Motor neuron (in vitro differentiated cells): ENCODE measurements around the gene POLN. TPM values are rescaled to one million over a fixed set of nuclear protein-coding genes. Genes with fewer than 3 reads are reported as not detected.

Experiments
- ATAC-seq, 8 experiments: fragments of 200-7000 bp; cut with Tn5 transposase; replicated peaks in 6 of 8; 2 replicates each; pipeline ENCODE4 v1.8.0; 2021; ENCODE audit warnings: mild to moderate bottlenecking in 8 of 8, moderate library complexity in 8 of 8
- H3K27ac ChIP-seq, 2 donors: fragments of 250-450 bp; sonication (Bioruptor Pico); 2 replicates each; pipeline ENCODE4 v1.9.0; 2021; ENCODE audit warnings: antibody characterized with exemption in 2 of 2, mild to moderate bottlenecking in 2 of 2, moderate library complexity in 1 of 2
- H3K4me1 ChIP-seq, 2 donors: fragments of 250-450 bp; sonication (Bioruptor Pico); replicated peaks in 1 of 2; 2 replicates each; pipeline ENCODE4 v1.6.1; 2021; ENCODE audit warnings: antibody characterized with exemption in 2 of 2, mild to moderate bottlenecking in 2 of 2, moderate library complexity in 1 of 2
- H3K4me3 ChIP-seq, 5 donors: fragments of 250-450 bp; sonication (Bioruptor Pico); 2 replicates each; pipeline ENCODE4 v1.9.0; 2021; ENCODE audit warnings: antibody characterized with exemption in 5 of 5, mild to moderate bottlenecking in 5 of 5, moderate library complexity in 4 of 5
- WGBS, 10 experiments: fragments of 450-650 bp; shearing (Covaris generic); methylation state at CpG; one replicate each; pipeline ENCODE4 v1.0.0; 2022; 5-methylcytosine and 5-hydroxymethylcytosine counted together
- in situ Hi-C, 9 experiments: fragments of 400-800 bp; cut with MboI; loops; one replicate each; pipeline ENCODE4 v1.15.0; 2021; ENCODE audit warnings: low sequenced_read_pairs in 9 of 9, low pct_unique_long_range_greater_than_20kb in 2 of 9; ENCODE audit not compliant: unreplicated experiment in 9 of 9
- total RNA-seq, 8 experiments: library from RNA; unstranded; fragments of 300-600 nt; gene quantifications; 2 replicates each; pipeline versions ENCODE4 v1.2.3 to v1.2.4, GENCODE V29; 2022

The POLN gene
- total RNA-seq, 8 experiments from 2014 or later: 0.81 to 5.3 (median 2.7) TPM

DNA sequence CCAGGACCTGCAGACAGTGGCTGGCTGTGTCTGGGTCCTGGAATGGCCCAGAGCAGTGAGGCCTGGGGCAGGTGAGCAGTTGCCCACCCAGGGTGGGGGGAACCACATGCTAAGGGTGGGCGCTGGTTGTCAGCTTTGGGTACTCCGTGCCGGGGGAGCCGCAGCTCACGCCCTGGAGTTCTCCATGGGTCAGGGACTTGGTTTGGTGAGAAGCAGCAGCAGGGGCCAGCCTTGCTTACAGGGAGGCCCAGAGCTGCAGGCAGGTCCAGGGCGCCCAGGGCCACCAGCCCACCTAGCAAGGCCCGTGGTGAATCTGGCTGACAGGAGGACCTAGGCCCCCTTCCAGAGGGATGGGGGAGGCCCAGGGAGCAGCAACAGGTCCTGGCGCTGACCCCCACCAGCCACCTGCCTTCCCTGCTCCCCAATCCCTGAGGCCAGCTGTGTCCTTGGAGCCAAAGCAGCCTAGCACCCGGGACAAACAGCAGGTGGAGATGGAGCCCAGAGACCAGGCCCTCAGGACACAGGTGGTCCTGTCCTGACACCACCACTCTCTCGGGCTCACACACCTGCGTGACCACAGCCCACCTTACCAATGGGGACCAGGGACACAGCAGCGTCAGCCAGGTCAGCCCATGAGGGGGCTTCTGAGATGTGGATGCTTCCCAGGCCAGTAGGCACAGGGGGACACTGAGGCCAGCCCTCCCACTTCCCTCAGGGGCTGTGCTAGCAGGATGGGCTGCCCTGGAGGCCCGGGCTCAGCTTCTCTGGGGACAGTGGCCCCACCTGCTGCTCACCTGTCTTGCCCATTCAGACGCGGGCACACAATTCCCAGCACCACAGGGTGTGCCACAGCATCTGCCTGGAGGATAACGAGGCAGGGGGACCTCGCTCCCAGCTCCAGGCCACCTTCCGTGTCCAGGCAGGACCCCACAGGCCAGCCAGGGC is 16.4 kb upstream of the POLN start:
- H3K4me1 ChIP-seq: peaks cover 9 to 11% of the 10 kb centered on the region in 2 donors

DNA sequence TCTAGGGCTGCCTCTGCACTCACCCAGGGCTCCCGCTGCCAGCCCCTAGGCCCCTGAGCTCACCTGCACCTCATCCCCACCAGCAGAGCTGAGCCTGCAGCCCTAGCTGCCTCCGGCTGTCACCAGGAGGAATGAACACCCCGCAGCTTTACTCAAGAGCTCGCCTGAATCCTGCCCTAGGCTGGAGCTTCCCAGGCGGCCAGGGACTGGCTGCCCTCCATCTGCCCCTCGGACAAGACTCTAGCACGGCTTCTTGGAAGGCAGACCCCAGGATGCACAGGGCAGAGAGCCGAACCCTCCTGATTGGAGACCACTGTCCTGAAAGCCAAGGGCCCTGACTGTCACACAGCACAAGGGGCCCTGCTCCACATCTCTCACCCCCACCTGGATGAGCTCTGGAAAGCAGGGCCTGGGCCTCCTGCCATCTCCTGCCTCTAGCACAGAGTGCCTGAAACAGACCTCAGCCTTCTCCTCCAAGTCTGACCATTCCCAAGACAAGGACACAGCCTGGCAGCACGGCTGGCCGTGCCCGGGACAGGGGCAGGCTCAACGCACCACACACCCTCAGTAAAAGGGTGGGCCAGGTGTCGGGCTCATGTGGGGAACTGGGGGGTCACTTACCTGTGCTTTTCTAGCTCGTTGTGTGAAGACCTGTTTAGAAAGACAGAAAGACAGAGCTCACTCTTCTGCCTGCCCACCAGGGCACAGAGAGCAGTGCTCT is 15.6 kb upstream of the POLN start:
- no peak overlapping the region for H3K27ac ChIP-seq
- in situ Hi-C loops: no loop called here
- ATAC-seq: no peak
- no peak overlapping the region for H3K4me3 ChIP-seq
- peaks cover 9 to 11% of the 10 kb centered on the region in 2 donors for H3K4me1 ChIP-seq
- 60 to 100% (median 83%) methylated on average over 1 to 6 of the region's 14 CpGs; no CpG with 5 or more reads in 4 of the 10 experiments for WGBS, 10 experiments

More for the DNA sequence above, 16.4 kb upstream of the POLN start:
- in situ Hi-C loops: no loop called here
- no CpG with 5 or more reads among the region's 18 CpGs for WGBS, 10 experiments
- ATAC-seq: no peak
- Histone ChIP-seq H3K4me3 (no peak overlapping the region), H3K27ac (no peak overlapping the region)

GRCh38 chr4:2256781-2257191 is 14.9 kb upstream of the POLN start:
- WGBS, 10 experiments: 60% methylated on average over 1 of the region's 12 CpGs; no CpG with 5 or more reads in 9 of the 10 experiments
- ATAC-seq: no peak
- peaks cover 9 to 11% of the 10 kb centered on the region in 2 donors for H3K4me1 ChIP-seq
- in situ Hi-C loops: no loop called here
- no peak overlapping the region for H3K4me3 ChIP-seq
- no peak overlapping the region for H3K27ac ChIP-seq

DNA sequence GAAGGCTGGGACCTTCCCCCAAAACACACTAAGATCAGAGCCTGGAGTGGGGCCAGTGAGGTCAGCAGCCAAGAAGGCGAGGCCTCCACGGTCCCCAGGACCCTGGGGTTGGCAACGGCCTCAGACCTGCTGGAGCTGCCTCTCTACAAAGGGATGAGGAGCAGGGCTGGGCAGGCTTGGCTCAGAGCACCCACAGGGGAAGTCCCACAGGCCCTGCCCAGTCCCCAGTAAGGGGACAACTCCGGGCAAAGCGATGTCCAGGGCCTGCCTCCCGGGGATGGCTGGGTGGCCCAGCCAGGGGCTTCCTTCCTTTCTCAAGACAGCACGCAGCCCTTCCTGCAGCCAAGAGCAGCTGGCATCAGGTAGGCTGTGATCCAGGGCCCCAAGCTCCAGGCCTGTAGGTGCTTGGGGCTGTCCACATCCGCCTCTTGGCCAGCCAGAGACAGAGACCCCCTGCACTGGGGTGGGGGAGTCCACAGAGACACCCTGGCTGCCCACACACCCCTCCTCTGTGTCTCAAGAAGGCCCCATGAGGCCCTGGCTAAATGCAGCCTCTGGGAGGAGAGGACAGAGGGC is 14.3 kb upstream of the POLN start:
- Histone ChIP-seq H3K4me3 (no peak overlapping the region), H3K4me1 (peaks cover 9 to 11% of the 10 kb centered on the region in 2 donors), H3K27ac (no peak overlapping the region)
- peak in 1 of 8 experiments; percentile 21 for ATAC-seq
- WGBS, 10 experiments: 31 to 80% (median 40%) methylated on average over 1 to 5 of the region's 8 CpGs; no CpG with 5 or more reads in 7 of the 10 experiments
- in situ Hi-C loops: no loop called here

GRCh38 chr4:2255501-2256155 is 13.7 kb upstream of the POLN start:
- Histone ChIP-seq H3K27ac (no peak overlapping the region), H3K4me3 (no peak overlapping the region), H3K4me1 (peaks cover 6 to 10% of the 10 kb centered on the region in 2 donors)
- peak in 4 of 8 experiments; percentile 9 to 70 (median 13) for ATAC-seq
- in situ Hi-C loops: no loop called here
- WGBS, 10 experiments: 20 to 65% (median 60%) methylated on average over 1 to 2 of the region's 18 CpGs; no CpG with 5 or more reads in 7 of the 10 experiments

DNA sequence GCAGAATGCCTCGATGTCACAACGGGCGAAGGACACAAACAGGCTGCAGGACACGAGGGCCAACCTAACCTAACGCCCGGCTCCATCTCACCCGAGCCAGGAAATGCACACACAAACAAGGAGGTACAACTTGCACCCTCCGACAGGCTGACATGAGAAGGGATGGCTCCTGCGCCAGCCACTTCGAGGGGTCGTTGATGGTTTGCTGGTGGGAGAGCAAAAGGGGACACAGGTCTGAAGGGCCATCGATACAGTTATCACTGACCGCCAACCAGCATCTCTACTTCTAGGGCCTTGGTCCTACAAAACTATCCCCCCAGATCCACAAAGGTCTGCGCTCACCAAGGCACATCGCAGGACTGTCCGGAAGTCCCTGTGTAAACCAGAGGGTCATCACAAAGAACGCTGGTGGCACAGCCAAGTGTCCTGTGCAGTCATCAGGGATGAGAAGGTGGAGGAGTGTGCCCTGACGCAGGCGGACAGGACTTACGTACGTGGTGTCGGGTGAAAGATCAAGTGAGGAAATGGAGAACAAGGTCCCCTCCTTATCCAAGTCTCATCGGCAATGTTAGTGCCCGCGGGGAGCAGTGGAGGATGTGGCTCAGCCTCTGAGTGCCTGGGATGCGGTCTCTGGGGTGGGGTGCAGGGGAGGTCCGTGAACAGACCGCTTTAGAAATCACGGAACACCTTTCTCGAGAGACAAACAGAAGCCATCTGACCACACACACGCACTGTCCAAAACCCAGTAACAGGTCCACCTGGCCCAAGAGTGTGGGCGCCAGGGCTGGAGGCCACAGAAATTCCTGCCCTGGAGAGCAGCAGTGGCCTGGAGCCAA is 13.0 kb upstream of the POLN start:
- no peak overlapping the region for H3K27ac ChIP-seq
- 69 to 90% (median 87%) methylated on average over 2 to 17 of the region's 32 CpGs for WGBS, 10 experiments
- no peak for ATAC-seq

DNA sequence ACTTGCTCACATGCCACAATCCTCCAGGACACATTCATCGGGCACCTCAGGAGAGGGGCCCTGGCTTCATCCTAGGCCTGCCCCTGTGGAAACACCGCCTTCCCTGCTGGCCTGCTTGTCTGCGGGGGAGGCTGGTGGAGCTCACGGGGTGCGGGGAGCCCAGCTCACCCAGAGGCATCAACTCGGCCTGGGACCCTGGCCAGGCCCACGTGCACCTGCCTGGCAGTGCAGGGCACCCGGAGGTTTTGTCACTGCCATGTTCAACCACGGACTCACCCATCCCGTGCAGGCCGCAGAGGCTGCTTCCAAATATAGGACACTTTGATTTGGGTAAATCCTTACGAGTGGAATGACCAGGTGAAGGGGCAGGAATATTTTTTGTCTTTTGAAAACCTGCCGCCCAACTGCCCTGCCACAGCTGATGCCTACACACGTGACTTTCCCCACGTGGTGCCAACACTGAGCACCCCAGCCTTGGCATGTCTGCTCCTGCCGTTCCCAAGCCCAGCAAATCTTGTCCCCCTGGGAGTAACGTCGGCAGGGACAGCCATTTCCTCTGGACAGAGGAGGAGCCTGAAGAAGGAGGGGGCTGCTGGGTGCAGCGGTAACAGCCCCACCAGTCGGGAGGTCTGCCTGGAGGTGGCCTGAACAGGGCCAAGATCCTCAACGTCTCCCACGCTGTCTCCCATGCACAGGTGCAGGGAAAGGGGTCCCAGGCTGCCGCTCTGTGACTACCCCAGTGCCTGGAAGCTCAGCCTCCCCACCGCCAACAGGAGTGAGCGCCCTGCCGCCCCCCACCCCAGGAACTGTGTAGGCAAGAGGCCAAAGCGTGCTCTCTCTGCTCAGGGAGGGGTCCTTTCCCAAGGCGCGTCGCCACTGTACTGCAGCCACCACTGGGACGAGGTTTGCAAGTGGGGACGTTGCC is 11.5 kb upstream of the POLN start:
- in situ Hi-C loops: no loop called here
- ATAC-seq: no peak
- H3K27ac ChIP-seq: no peak overlapping the region
- H3K4me3 ChIP-seq: no peak overlapping the region
- WGBS, 10 experiments: 60 to 100% (median 91%) methylated on average over 1 to 16 of the region's 32 CpGs; no CpG with 5 or more reads in 2 of the 10 experiments
- H3K4me1 ChIP-seq: no peaks in the 10 kb centered on the region

More for the DNA sequence above, 13.0 kb upstream of the POLN start:
- in situ Hi-C loops: no loop called here
- Histone ChIP-seq H3K4me1 (peaks cover 0 to 2% of the 10 kb centered on the region in 2 donors), H3K4me3 (no peak overlapping the region)

GRCh38 chr4:2252530-2253091 is 10.7 kb upstream of the POLN start:
- H3K4me1 ChIP-seq: no peaks in the 10 kb centered on the region
- no peak for ATAC-seq
- 29 to 100% (median 90%) methylated on average over 1 to 3 of the region's 12 CpGs; no CpG with 5 or more reads in 6 of the 10 experiments for WGBS, 10 experiments
- in situ Hi-C loops: no loop called here
- H3K4me3 ChIP-seq: no peak overlapping the region
- no peak overlapping the region for H3K27ac ChIP-seq

DNA sequence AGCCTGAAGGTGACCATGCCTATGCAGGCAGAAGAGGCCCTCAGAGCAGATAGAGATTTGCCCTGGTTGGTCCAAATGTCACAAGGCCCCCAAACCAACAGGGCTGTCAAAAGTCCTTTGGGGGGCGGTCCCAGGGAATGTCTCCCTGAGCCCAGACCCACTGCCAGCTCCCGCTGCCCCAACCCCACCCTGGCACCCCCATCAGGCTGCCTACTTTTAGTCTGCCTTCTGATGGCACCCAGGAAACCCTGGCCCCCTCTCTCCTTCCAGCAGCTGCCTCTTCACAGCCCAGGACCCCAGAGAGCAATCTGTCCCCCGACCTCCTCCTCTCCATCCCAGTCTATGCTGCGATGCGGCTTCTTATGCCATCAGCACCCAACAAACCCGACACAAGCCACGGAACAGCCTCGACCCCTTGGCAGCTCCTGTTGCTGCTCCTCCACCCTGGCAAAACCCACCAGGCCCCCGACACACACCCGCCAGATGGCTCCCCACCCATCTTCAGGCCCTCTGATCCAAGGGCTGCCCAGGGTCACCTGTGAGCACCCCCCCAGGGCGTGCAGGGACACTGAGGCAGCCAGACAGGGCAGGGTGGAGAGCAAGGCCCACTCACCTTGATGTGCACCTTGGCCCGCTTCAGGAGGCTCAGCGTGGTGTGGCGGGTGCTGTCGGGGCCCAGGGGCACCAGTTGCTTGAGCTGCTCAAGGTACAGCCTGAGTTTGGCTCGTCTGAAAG is 10.0 kb upstream of the POLN start:
- H3K4me3 ChIP-seq: no peak overlapping the region
- ATAC-seq: no peak
- H3K27ac ChIP-seq: no peak overlapping the region
- WGBS, 10 experiments: 100% methylated on average over 2 of the region's 16 CpGs; no CpG with 5 or more reads in 8 of the 10 experiments
- in situ Hi-C loops: no loop called here
- no peaks in the 10 kb centered on the region for H3K4me1 ChIP-seq

- Histone ChIP-seq H3K4me1 (no peaks in the 10 kb centered on the region), H3K27ac (no peak overlapping the region), H3K4me3 (no peak overlapping the region)
- WGBS, 10 experiments: 80 to 100% (median 94%) methylated on average over 1 to 9 of the region's 25 CpGs; no CpG with 5 or more reads in 6 of the 10 experiments
- in situ Hi-C loops: no loop called here
- ATAC-seq: no peak
Measured at GRCh38 chr4:2251073-2251794, 9.3 kb upstream of the POLN start.
